ENCODE data around the gene PIP5KL1.

PIP5KL1 gene

GRCh38 chr9:127892831-127893230 is 37.7 kb downstream of the PIP5KL1 start:
- H3K36me3 ChIP-seq (ENCODE audit: insufficient read depth, low read length), result peaks cover 76% of the 10 kb centered on the region
- H3K27ac ChIP-seq (ENCODE audit: low read depth, low read length, poor library complexity, severe bottlenecking), result no peak overlapping the region
- H3K9me3 ChIP-seq (ENCODE audit: low read length), result peaks cover 8% of the 10 kb centered on the region; the same call in 1 of the 2 replicates
- no peaks in the 10 kb centered on the region for H3K79me2 ChIP-seq (ENCODE audit: insufficient read depth, low read length)
- H3K27me3 ChIP-seq (ENCODE audit: insufficient read depth, low read length), result no peaks in the 10 kb centered on the region
- H3K9me2 ChIP-seq (ENCODE audit: low read depth, low read length), result no peaks in the 10 kb centered on the region
- TF ChIP-seq, protein P1, sequence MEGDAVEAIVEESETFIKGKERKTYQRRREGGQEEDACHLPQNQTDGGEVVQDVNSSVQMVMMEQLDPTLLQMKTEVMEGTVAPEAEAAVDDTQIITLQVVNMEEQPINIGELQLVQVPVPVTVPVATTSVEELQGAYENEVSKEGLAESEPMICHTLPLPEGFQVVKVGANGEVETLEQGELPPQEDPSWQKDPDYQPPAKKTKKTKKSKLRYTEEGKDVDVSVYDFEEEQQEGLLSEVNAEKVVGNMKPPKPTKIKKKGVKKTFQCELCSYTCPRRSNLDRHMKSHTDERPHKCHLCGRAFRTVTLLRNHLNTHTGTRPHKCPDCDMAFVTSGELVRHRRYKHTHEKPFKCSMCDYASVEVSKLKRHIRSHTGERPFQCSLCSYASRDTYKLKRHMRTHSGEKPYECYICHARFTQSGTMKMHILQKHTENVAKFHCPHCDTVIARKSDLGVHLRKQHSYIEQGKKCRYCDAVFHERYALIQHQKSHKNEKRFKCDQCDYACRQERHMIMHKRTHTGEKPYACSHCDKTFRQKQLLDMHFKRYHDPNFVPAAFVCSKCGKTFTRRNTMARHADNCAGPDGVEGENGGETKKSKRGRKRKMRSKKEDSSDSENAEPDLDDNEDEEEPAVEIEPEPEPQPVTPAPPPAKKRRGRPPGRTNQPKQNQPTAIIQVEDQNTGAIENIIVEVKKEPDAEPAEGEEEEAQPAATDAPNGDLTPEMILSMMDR (IDR thresholded peaks at IDR 0.05; ENCODE audit: low read length), result no peak
- no peak for TF ChIP-seq EZH2 (IDR thresholded peaks at IDR 0.05; ENCODE audit: borderline replicate concordance, low read length)
- H3K4me2 ChIP-seq (ENCODE audit: low read length), result no peak overlapping the region
- H3K4me3 ChIP-seq (ENCODE audit: low read depth, low read length, poor library complexity, severe bottlenecking), result no peak overlapping the region
- no peaks in the 10 kb centered on the region; the same call in 1 of the 2 replicates for H3F3A ChIP-seq (ENCODE audit: insufficient read depth, low read length)
- no peaks in the 10 kb centered on the region for H4K20me1 ChIP-seq (ENCODE audit: insufficient read depth, low read length)
- peaks cover 12% of the 10 kb centered on the region for H3K4me1 ChIP-seq (ENCODE audit: insufficient read depth, low read length, severe bottlenecking)
- H2AFZ ChIP-seq (ENCODE audit: low read length), result no peak overlapping the region
- no peak overlapping the region for H3K9ac ChIP-seq (ENCODE audit: low read length)

DNA sequence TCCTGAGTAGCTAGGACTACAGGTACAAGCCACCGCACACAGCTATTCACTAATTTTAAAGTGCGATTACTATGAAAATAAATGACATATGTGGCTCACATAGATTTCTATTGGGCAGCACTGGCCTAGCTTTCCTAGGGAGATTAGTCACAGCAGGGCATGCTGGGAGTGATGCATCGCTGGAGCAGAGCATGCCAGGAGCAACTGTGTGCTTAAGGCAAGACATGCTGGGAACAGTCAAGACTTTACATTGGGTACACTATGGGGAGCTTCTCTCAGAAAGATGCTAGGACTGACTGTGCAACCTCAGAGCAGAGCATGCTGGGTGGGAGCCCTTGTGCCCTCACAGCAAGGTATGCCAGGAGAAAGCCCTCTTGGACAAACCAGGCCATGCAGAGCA is 40.5 kb downstream of the PIP5KL1 start:
- Histone ChIP-seq H4K20me1 (ENCODE audit: insufficient read depth, low read length) (no peaks in the 10 kb centered on the region), H3K4me1 (ENCODE audit: insufficient read depth, low read length, severe bottlenecking) (peaks cover 14% of the 10 kb centered on the region), H3K9me3 (ENCODE audit: low read length) (peaks cover 8% of the 10 kb centered on the region; the same call in 1 of the 2 replicates), H3K9ac (ENCODE audit: low read length) (no peak overlapping the region), H3K27me3 (ENCODE audit: insufficient read depth, low read length) (no peaks in the 10 kb centered on the region), H3K36me3 (ENCODE audit: insufficient read depth, low read length) (peaks cover 74% of the 10 kb centered on the region), H3K4me3 (ENCODE audit: low read depth, low read length, poor library complexity, severe bottlenecking) (no peak overlapping the region), H2AFZ (ENCODE audit: low read length) (no peak overlapping the region), H3K27ac (ENCODE audit: low read depth, low read length, poor library complexity, severe bottlenecking) (no peak overlapping the region), H3K4me2 (ENCODE audit: low read length) (no peak overlapping the region), H3K9me2 (ENCODE audit: low read depth, low read length) (no peaks in the 10 kb centered on the region), H3F3A (ENCODE audit: insufficient read depth, low read length) (no peaks in the 10 kb centered on the region; the same call in 1 of the 2 replicates), H3K79me2 (ENCODE audit: insufficient read depth, low read length) (no peaks in the 10 kb centered on the region)
- TF ChIP-seq, protein P1 (IDR thresholded peaks at IDR 0.05; ENCODE audit: low read length), result no peak
- no peak for TF ChIP-seq EZH2 (IDR thresholded peaks at IDR 0.05; ENCODE audit: borderline replicate concordance, low read length)

DNA sequence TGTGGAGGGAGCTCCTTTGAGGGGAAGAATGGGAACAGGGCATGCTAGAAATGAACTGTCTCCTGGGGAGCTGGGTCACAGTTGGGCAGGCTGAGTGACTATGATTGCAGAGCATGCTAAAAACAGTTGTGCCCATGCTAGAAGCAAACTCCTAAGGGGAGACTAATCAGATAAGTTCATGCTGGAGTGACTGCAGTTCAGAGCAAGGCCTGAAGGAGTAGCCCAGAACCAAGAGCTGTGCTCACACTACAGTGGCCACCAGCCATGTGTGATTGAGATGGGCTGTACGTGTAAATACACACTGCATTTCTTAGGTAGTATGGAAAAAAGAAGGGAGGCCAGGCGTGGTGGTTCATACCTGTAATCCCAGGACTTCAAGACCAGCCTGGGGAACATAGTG is 42.8 kb downstream of the PIP5KL1 start:
- Histone ChIP-seq H3K9me3 (ENCODE audit: low read length) (peaks cover under 1% of the 10 kb centered on the region; the same call in 1 of the 2 replicates), H3K4me2 (ENCODE audit: low read length) (no peak overlapping the region), H3K9ac (ENCODE audit: low read length) (no peak overlapping the region), H3K4me3 (ENCODE audit: low read depth, low read length, poor library complexity, severe bottlenecking) (no peak overlapping the region), H3F3A (ENCODE audit: insufficient read depth, low read length) (no peaks in the 10 kb centered on the region; the same call in 1 of the 2 replicates), H3K9me2 (ENCODE audit: low read depth, low read length) (no peaks in the 10 kb centered on the region), H3K27ac (ENCODE audit: low read depth, low read length, poor library complexity, severe bottlenecking) (no peak overlapping the region), H2AFZ (ENCODE audit: low read length) (no peak overlapping the region), H3K4me1 (ENCODE audit: insufficient read depth, low read length, severe bottlenecking) (peaks cover 28% of the 10 kb centered on the region), H3K27me3 (ENCODE audit: insufficient read depth, low read length) (no peaks in the 10 kb centered on the region), H4K20me1 (ENCODE audit: insufficient read depth, low read length) (no peaks in the 10 kb centered on the region), H3K79me2 (ENCODE audit: insufficient read depth, low read length) (no peaks in the 10 kb centered on the region), H3K36me3 (ENCODE audit: insufficient read depth, low read length) (peaks cover 52% of the 10 kb centered on the region)
- TF ChIP-seq, protein P1 (IDR thresholded peaks at IDR 0.05; ENCODE audit: low read length), result peak; percentile 18; the same call in 1 of the 2 replicates
- no peak for TF ChIP-seq EZH2 (IDR thresholded peaks at IDR 0.05; ENCODE audit: borderline replicate concordance, low read length)
